Measurements from ENCODE around the gene SMG7. TPM values are rescaled to one million over a fixed set of nuclear protein-coding genes. Genes with fewer than 3 reads are reported as not detected.

SMG7 gene
- total RNA-seq, 1 experiment from 2014 or later = 54.1 TPM

- RAD21 ChIA-PET (ENCODE audit: low non-redundant PET in 1 of 2, low total read pairs in 2 of 2, uncharacterized antibody in 2 of 2, unreplicated experiment in 2 of 2) = no interaction called here
- Histone ChIP-seq H3K4me2 (ENCODE audit: low read length) (no peak overlapping the region), H3K36me3 (ENCODE audit: control insufficient read depth in 1 of 2, insufficient read depth in 2 of 2, low read length in 2 of 2) (no peaks in the 10 kb centered on the region), H4K20me1 (ENCODE audit: insufficient read depth) (no peaks in the 10 kb centered on the region), H3K27me3 (ENCODE audit: insufficient read depth, low read length) (0 out of 2 replicates have a peak, but pooled peaks cover 3% of the 10 kb centered on the region), H3K79me2 (ENCODE audit: insufficient read depth, low read length) (no peaks in the 10 kb centered on the region), H3K27ac (ENCODE audit: low read depth, low read length) (no peak overlapping the region), H3K9ac (ENCODE audit: low read length) (no peak overlapping the region), H3K4me1 (ENCODE audit: control insufficient read depth in 1 of 2, insufficient read depth in 2 of 2, low read length in 2 of 2) (peaks cover 0 to 4% of the 10 kb centered on the region in 2 experiments; a peak in 2 of 4 replicates), H2AFZ (ENCODE audit: low read depth, low read length, poor library complexity, severe bottlenecking) (no peak overlapping the region), H3K9me2 (ENCODE audit: insufficient read depth) (no peaks in the 10 kb centered on the region), H3K9me3 (ENCODE audit: control insufficient read depth in 1 of 2, insufficient read depth in 1 of 2, low read depth in 1 of 2, low read length in 2 of 2) (no peaks in the 10 kb centered on the region), H3K4me3 (replicated peaks in 1 of 2; ENCODE audit: low read depth in 1 of 2, low read length in 2 of 2) (no peak overlapping the region)
- DNase-seq (ENCODE audit: low read depth, low spot score) (no peak), ATAC-seq (no peak)
- intact Hi-C loops (cut with micrococcal nuclease) = no loop called here
- POLR2A ChIA-PET = no interaction called here
- no TSS peak for BruUV-seq (replicated peaks)
- TF ChIP-seq ZNF274 (IDR thresholded peaks at IDR 0.05; ENCODE audit: low read depth, low read length) (no peak), POLR2AphosphoS5 (IDR thresholded peaks at IDR 0.05; ENCODE audit: low read depth, low read length) (no peak), ZFX (IDR thresholded peaks at IDR 0.05) (no peak)
- TF ChIP-seq, protein P1, sequence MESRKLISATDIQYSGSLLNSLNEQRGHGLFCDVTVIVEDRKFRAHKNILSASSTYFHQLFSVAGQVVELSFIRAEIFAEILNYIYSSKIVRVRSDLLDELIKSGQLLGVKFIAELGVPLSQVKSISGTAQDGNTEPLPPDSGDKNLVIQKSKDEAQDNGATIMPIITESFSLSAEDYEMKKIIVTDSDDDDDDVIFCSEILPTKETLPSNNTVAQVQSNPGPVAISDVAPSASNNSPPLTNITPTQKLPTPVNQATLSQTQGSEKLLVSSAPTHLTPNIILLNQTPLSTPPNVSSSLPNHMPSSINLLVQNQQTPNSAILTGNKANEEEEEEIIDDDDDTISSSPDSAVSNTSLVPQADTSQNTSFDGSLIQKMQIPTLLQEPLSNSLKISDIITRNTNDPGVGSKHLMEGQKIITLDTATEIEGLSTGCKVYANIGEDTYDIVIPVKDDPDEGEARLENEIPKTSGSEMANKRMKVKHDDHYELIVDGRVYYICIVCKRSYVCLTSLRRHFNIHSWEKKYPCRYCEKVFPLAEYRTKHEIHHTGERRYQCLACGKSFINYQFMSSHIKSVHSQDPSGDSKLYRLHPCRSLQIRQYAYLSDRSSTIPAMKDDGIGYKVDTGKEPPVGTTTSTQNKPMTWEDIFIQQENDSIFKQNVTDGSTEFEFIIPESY (IDR thresholded peaks at IDR 0.05; ENCODE audit: extremely low read depth, insufficient replicate concordance, low read length) = no peak
- CTCF ChIA-PET = interaction anchor here (1.5 kb wide), 1 partner anchor 11 kb away, joined by 3 read pairs; no protein-coding TSS in a partner anchor
Observed at GRCh38 chr1:183577897-183578465, 105.7 kb downstream of the SMG7 start.

DNA sequence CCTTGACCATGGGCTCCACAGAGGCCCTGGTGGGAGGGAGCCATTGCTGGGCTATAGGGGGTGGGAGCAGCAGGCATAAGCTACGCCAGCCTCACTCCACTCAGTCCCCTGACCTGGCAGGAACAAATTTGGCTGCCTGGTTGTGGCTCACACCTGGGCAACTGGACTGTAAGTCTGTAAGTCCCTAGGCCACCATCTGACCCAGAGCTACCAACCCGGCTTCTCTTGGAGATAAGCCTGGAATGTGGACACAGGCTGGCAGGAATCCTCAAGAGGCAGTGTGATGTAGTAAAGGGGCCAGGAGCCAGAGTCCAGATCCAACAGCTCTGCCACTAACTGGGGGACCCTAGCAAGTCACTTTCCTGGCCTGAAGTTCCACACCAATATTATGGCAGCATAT is 106.6 kb downstream of the SMG7 start:
- Histone ChIP-seq H3K9me3 (ENCODE audit: control insufficient read depth in 1 of 2, insufficient read depth in 1 of 2, low read depth in 1 of 2, low read length in 2 of 2) (no peaks in the 10 kb centered on the region), H3K27ac (ENCODE audit: low read depth, low read length) (no peak overlapping the region), H3K79me2 (ENCODE audit: insufficient read depth, low read length) (no peaks in the 10 kb centered on the region), H3K27me3 (ENCODE audit: insufficient read depth, low read length) (0 out of 2 replicates have a peak, but pooled peaks cover 3% of the 10 kb centered on the region), H3K4me2 (ENCODE audit: low read length) (no peak overlapping the region), H3K4me3 (replicated peaks in 1 of 2; ENCODE audit: low read depth in 1 of 2, low read length in 2 of 2) (no peak overlapping the region), H2AFZ (ENCODE audit: low read depth, low read length, poor library complexity, severe bottlenecking) (no peak overlapping the region), H3K36me3 (ENCODE audit: control insufficient read depth in 1 of 2, insufficient read depth in 2 of 2, low read length in 2 of 2) (no peaks in the 10 kb centered on the region), H4K20me1 (ENCODE audit: insufficient read depth) (no peaks in the 10 kb centered on the region), H3K4me1 (ENCODE audit: control insufficient read depth in 1 of 2, insufficient read depth in 2 of 2, low read length in 2 of 2) (peaks cover 0 to 4% of the 10 kb centered on the region in 2 experiments; a peak in 2 of 4 replicates), H3K9me2 (ENCODE audit: insufficient read depth) (peaks cover under 1% of the 10 kb centered on the region; the same call in 1 of the 2 replicates), H3K9ac (ENCODE audit: low read length) (no peak overlapping the region)
- intact Hi-C loops (cut with micrococcal nuclease) = no loop called here
- ChIA-PET CTCF (interaction anchor here (1.5 kb wide), 1 partner anchor 10 kb away, joined by 3 read pairs; no protein-coding TSS in a partner anchor), RAD21 (ENCODE audit: low non-redundant PET in 1 of 2, low total read pairs in 2 of 2, uncharacterized antibody in 2 of 2, unreplicated experiment in 2 of 2) (no interaction called here), POLR2A (no interaction called here)
- no peak for ATAC-seq
- BruUV-seq (replicated peaks) = no TSS peak
- DNase-seq (ENCODE audit: low read depth, low spot score) = no peak
- TF ChIP-seq POLR2AphosphoS5 (IDR thresholded peaks at IDR 0.05; ENCODE audit: low read depth, low read length) (no peak), CBX3 (IDR thresholded peaks at IDR 0.05; ENCODE audit: low read depth) (no peak), SRF (IDR thresholded peaks at IDR 0.05; ENCODE audit: low read depth) (no peak), EGR1 (IDR thresholded peaks at IDR 0.05; ENCODE audit: low read depth) (no peak), SIN3A (IDR thresholded peaks at IDR 0.05; ENCODE audit: low read depth) (no peak), ATF3 (IDR thresholded peaks at IDR 0.05) (no peak), SP1 (IDR thresholded peaks at IDR 0.05; ENCODE audit: low read depth) (no peak)
- TF ChIP-seq, protein P2, sequence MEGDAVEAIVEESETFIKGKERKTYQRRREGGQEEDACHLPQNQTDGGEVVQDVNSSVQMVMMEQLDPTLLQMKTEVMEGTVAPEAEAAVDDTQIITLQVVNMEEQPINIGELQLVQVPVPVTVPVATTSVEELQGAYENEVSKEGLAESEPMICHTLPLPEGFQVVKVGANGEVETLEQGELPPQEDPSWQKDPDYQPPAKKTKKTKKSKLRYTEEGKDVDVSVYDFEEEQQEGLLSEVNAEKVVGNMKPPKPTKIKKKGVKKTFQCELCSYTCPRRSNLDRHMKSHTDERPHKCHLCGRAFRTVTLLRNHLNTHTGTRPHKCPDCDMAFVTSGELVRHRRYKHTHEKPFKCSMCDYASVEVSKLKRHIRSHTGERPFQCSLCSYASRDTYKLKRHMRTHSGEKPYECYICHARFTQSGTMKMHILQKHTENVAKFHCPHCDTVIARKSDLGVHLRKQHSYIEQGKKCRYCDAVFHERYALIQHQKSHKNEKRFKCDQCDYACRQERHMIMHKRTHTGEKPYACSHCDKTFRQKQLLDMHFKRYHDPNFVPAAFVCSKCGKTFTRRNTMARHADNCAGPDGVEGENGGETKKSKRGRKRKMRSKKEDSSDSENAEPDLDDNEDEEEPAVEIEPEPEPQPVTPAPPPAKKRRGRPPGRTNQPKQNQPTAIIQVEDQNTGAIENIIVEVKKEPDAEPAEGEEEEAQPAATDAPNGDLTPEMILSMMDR (IDR thresholded peaks at IDR 0.05 in 2 of 3, conservative IDR thresholded peaks at IDR 0.05 in 1 of 3; ENCODE audit: borderline replicate concordance in 1 of 3, insufficient read depth in 1 of 3, low read depth in 2 of 3, low read length in 2 of 3) = no peak
- TF ChIP-seq, protein P1 (IDR thresholded peaks at IDR 0.05; ENCODE audit: extremely low read depth, insufficient replicate concordance, low read length) = no peak
